GM23338 (cell line): ENCODE measurements around the gene ADGRL3. TPM values are rescaled to one million over a fixed set of nuclear protein-coding genes. Genes with fewer than 3 reads are reported as not detected.

Experiments
- ATAC-seq: fragments of 200-7000 bp; cut with Tn5 transposase; 3 replicates; pipeline ENCODE4 v1.9.1; 2020
- DNase-seq: peaks from one replicate; pipeline ENCODE4 v3.0.0-alpha.2; 2015; ENCODE audit warnings: low spot score
- H2AFZ ChIP-seq: fragments of 200-600 bp; sonication (generic); 2 replicates; pipeline ENCODE4 v1.8.0; 2016; ENCODE audit warnings: antibody characterized with exemption, mild to moderate bottlenecking, moderate library complexity
- H3F3A ChIP-seq: fragments of 200-600 bp; sonication (generic); replicated peaks from 2 replicates; pipeline ENCODE4 v1.8.0; 2017; ENCODE audit warnings: antibody characterized with exemption, mixed run types, low read depth
- H3K27ac ChIP-seq: fragments of 200-600 bp; sonication (generic); 2 replicates; pipeline ENCODE4 v1.6.1; 2016; ENCODE audit warnings: low read depth
- H3K27me3 ChIP-seq: fragments of 200-600 bp; sonication (generic); 2 replicates; pipeline ENCODE4 v1.8.0; 2016; ENCODE audit warnings: mild to moderate bottlenecking, mixed run types, moderate library complexity; ENCODE audit not compliant: insufficient read depth
- H3K36me3 ChIP-seq: fragments of 200-600 bp; sonication (generic); 2 replicates; pipeline ENCODE4 v1.8.0; 2016; ENCODE audit warnings: mild to moderate bottlenecking; ENCODE audit not compliant: insufficient read depth
- H3K4me1 ChIP-seq: fragments of 200-600 bp; sonication (generic); 2 replicates; pipeline ENCODE4 v1.8.0; 2016; ENCODE audit warnings: mild to moderate bottlenecking, moderate library complexity; ENCODE audit not compliant: insufficient read depth
- H3K4me2 ChIP-seq: fragments of 200-600 bp; sonication (generic); 2 replicates; pipeline ENCODE4 v1.7.1; 2017; ENCODE audit warnings: mixed run types
- H3K4me3 ChIP-seq: fragments of 200-600 bp; sonication (generic); 2 replicates; pipeline ENCODE4 v1.6.1; 2016; ENCODE audit warnings: mixed run types
- H3K79me2 ChIP-seq: fragments of 200-600 bp; sonication (generic); replicated peaks from 2 replicates; pipeline ENCODE4 v1.8.0; 2017; ENCODE audit warnings: mild to moderate bottlenecking; ENCODE audit not compliant: insufficient read depth
- H3K9me2 ChIP-seq: fragments of 200-600 bp; sonication (generic); 2 replicates; pipeline ENCODE4 v1.8.0; 2017; ENCODE audit not compliant: insufficient read depth
- H4K20me1 ChIP-seq: fragments of 200-600 bp; sonication (generic); replicated peaks from 2 replicates; pipeline ENCODE4 v1.8.0; 2017; ENCODE audit warnings: mild to moderate bottlenecking; ENCODE audit not compliant: insufficient read depth
- H3K27ac Mint-ChIP-seq: 2 replicates; pipeline ENCODE4 v1.8.0; 2020; ENCODE audit warnings: inconsistent platforms, mild to moderate bottlenecking, moderate library complexity, mixed read lengths
- H3K27me3 Mint-ChIP-seq: 3 replicates; pipeline ENCODE4 v1.8.0; 2022; ENCODE audit warnings: low read depth, mild to moderate bottlenecking, moderate library complexity, mixed read lengths, inconsistent platforms; ENCODE audit not compliant: insufficient read depth, poor library complexity
- H3K36me3 Mint-ChIP-seq: 3 replicates; pipeline ENCODE4 v1.8.0; 2021; ENCODE audit warnings: low read depth, mild to moderate bottlenecking, inconsistent platforms, moderate library complexity, mixed read lengths
- H3K4me1 Mint-ChIP-seq: 3 replicates; pipeline ENCODE4 v1.8.0; 2020; ENCODE audit warnings: mild to moderate bottlenecking, inconsistent platforms, mixed read lengths
- H3K4me3 Mint-ChIP-seq: 3 replicates; pipeline ENCODE4 v1.8.0; 2021; ENCODE audit warnings: moderate library complexity, mild to moderate bottlenecking, inconsistent platforms, mixed read lengths
- H3K9me3 Mint-ChIP-seq: 3 replicates; pipeline ENCODE4 v1.8.0; 2020; ENCODE audit warnings: moderate library complexity, mild to moderate bottlenecking, inconsistent platforms, mixed read lengths
- CREB1 ChIP-seq: fragments of 250-450 bp; sonication (Bioruptor Pico); IDR thresholded peaks from 2 replicates; pipeline ENCODE4 v1.5.0; 2020; ENCODE audit warnings: low read depth, mild to moderate bottlenecking, moderate library complexity
- ETS1 ChIP-seq: IDR thresholded peaks from 2 replicates; pipeline ENCODE4 v1.6.1; 2016; ENCODE audit warnings: antibody characterized with exemption
- JUNB ChIP-seq: IDR thresholded peaks from one replicate; pipeline ENCODE4 v1.6.1; 2016; ENCODE audit warnings: antibody characterized with exemption; ENCODE audit not compliant: unreplicated experiment
- NANOG ChIP-seq: IDR thresholded peaks from 2 replicates; pipeline ENCODE4 v1.6.1; 2016; ENCODE audit warnings: antibody characterized with exemption, borderline replicate concordance
- POLR2AphosphoS5 ChIP-seq: IDR thresholded peaks from 2 replicates; pipeline ENCODE4 v1.6.1; 2016; ENCODE audit warnings: antibody characterized with exemption, low read depth
- STAT1 ChIP-seq: IDR thresholded peaks from one replicate; pipeline ENCODE4 v1.6.1; 2016; ENCODE audit warnings: antibody characterized with exemption; ENCODE audit not compliant: unreplicated experiment
- ZNF114 ChIP-seq: fragments of 250-450 bp; sonication (Bioruptor Pico); IDR thresholded peaks from 2 replicates; pipeline ENCODE4 v1.5.0; 2020; ENCODE audit warnings: mild to moderate bottlenecking, moderate library complexity
- ZNF331 ChIP-seq: fragments of 250-450 bp; sonication (Bioruptor Pico); IDR thresholded peaks from 2 replicates; pipeline ENCODE4 v1.5.0; 2020; ENCODE audit warnings: low read depth, mild to moderate bottlenecking, moderate library complexity
- ZNF462 ChIP-seq: fragments of 250-450 bp; sonication (Bioruptor Pico); IDR thresholded peaks from 2 replicates; pipeline ENCODE4 v1.5.0; 2020; ENCODE audit warnings: mild to moderate bottlenecking, moderate library complexity
- polyA plus RNA-seq: library from polyadenylated mRNA; unstranded; fragments of >200 nt; fragmentation: Nextera tagmentation; extraction: Ambion mirVana; gene quantifications from 2 replicates; pipeline ENCODE4 v1.2.1, GENCODE V29; 2016
- total RNA-seq: library from RNA; depleted of rRNA; stranded (reverse); fragments of >200 nt; shearing (Covaris generic); gene quantifications from 2 replicates; pipeline ENCODE4 v1.2.3, GENCODE V29; 2014

ADGRL3 gene
- total and polyA plus RNA-seq, 2 experiments from 2014 or later: 9.7 to 16.5 TPM

- TF ChIP-seq ZNF462 (no peak), NANOG (no peak), CREB1 (CRISPR knock-in tag) (no peak), POLR2AphosphoS5 (no peak), ETS1 (no peak), STAT1 (no peak), ZNF331 (CRISPR knock-in tag) (no peak), ZNF114 (no peak)
Observed at GRCh38 chr4:61938250-61938846, 738.2 kb downstream of the ADGRL3 start (continued).

- Histone ChIP-seq H3K4me3 (no peak overlapping the region), H3K4me1 (no peaks in the 10 kb centered on the region), H3K36me3 (no peaks in the 10 kb centered on the region; the same call in 1 of the 2 replicates), H4K20me1 (no peaks in the 10 kb centered on the region), H3K27ac (no peak overlapping the region; the same call in 1 of the 2 replicates), H3K9me2 (no peaks in the 10 kb centered on the region), H3K27me3 (no peaks in the 10 kb centered on the region), H3F3A (no peaks in the 10 kb centered on the region), H3K4me2 (no peak overlapping the region), H3K79me2 (no peaks in the 10 kb centered on the region), H2AFZ (no peak overlapping the region)
- Mint-ChIP-seq H3K36me3 (peaks cover 3% of the 10 kb centered on the region; the same call in 1 of the 3 replicates), H3K27ac (no peak overlapping the region; the same call in 1 of the 2 replicates), H3K9me3 (0 out of 3 replicates have a peak, but pooled peaks cover 3% of the 10 kb centered on the region), H3K27me3 (no peaks in the 10 kb centered on the region), H3K4me3 (no peak overlapping the region), H3K4me1 (peaks cover 8% of the 10 kb centered on the region)
- peak; percentile 84 for ATAC-seq
- peak; percentile 85 for DNase-seq
- TF ChIP-seq ZNF462 (no peak), JUNB (no peak), ZNF114 (no peak), CREB1 (CRISPR knock-in tag) (0 out of 2 replicates have a peak, but pooled peaks have one; percentile 14)
Observed at GRCh38 chr4:61950625-61951024, 750.5 kb downstream of the ADGRL3 start.
